Measurements from ENCODE around the gene LRRC37B.
A peak's percentile ranks its signal among the peaks of the same experiment; 100 is the strongest.
"Not testable (repeated sequence)": the region's sequence is repeated elsewhere in the genome, so short reads cannot be mapped to it uniquely, and the experiment has no call there.

The LRRC37B gene

GRCh38 chr17:32042266-32042665 lies 35.1 kb downstream of the LRRC37B start:
- not testable (repeated sequence) for DNase-seq

- not testable (repeated sequence) for DNase-seq
These were observed 38.4 kb downstream of the LRRC37B start for GRCh38 chr17:32045611-32046010.

- not testable (repeated sequence) for DNase-seq
These were observed 40.5 kb downstream of the LRRC37B start for GRCh38 chr17:32047663-32048062.

- not testable (repeated sequence) for DNase-seq
These were observed 47.8 kb downstream of the LRRC37B start for GRCh38 chr17:32054985-32055384.

- DNase-seq, result not testable (repeated sequence)
These were observed 48.2 kb downstream of the LRRC37B start for GRCh38 chr17:32055425-32055824.

- not testable (repeated sequence) for DNase-seq
These were observed 49.3 kb downstream of the LRRC37B start for GRCh38 chr17:32056500-32056899.

GRCh38 chr17:32057460-32058105 lies 50.4 kb downstream of the LRRC37B start:
- DNase-seq, result not testable (repeated sequence)

GRCh38 chr17:32060695-32061094 lies 53.5 kb downstream of the LRRC37B start:
- not testable (repeated sequence) for DNase-seq

- not testable (repeated sequence) for DNase-seq
These were observed 54.7 kb downstream of the LRRC37B start for GRCh38 chr17:32061840-32062239.

- DNase-seq, result not testable (repeated sequence)
These were observed 56.9 kb downstream of the LRRC37B start for GRCh38 chr17:32064091-32064490.

GRCh38 chr17:32066123-32066680 lies 59.0 kb downstream of the LRRC37B start:
- DNase-seq, result not testable (repeated sequence)

- peak; percentile 42 for DNase-seq
These were observed 59.9 kb downstream of the LRRC37B start for GRCh38 chr17:32066863-32067642.

- DNase-seq, result not testable (repeated sequence)
These were observed 61.9 kb downstream of the LRRC37B start for GRCh38 chr17:32069067-32069466.

GRCh38 chr17:32071961-32072360 lies 64.8 kb downstream of the LRRC37B start:
- DNase-seq, result not testable (repeated sequence)

- DNase-seq, result not testable (repeated sequence)
These were observed 65.9 kb downstream of the LRRC37B start for GRCh38 chr17:32073131-32073530.

GRCh38 chr17:32079753-32080152 lies 72.6 kb downstream of the LRRC37B start:
- DNase-seq, result peak; percentile 41

GRCh38 chr17:32083550-32083979 lies 76.4 kb downstream of the LRRC37B start:
- DNase-seq, result not testable (repeated sequence)

- not testable (repeated sequence) for DNase-seq
These were observed 77.1 kb downstream of the LRRC37B start for GRCh38 chr17:32084003-32084941.

GRCh38 chr17:32084942-32085829 lies 78.0 kb downstream of the LRRC37B start:
- not testable (repeated sequence) for DNase-seq

- DNase-seq, result not testable (repeated sequence)
These were observed 79.7 kb downstream of the LRRC37B start for GRCh38 chr17:32086833-32087232.

GRCh38 chr17:32092062-32092461 lies 84.9 kb downstream of the LRRC37B start:
- DNase-seq, result not testable (repeated sequence)

Data from stimulated activated CD4-positive, alpha-beta T cell treated with anti-CD3 and anti-CD28 coated beads, Interleukin-12 subunit alpha, Interleukin-12 subunit beta, amount 100 ng/mL, for 4 hours (primary cell).